HepG2 (cell line): Measurements from ENCODE around the gene ZFP36. TPM values are rescaled to one million over a fixed set of nuclear protein-coding genes. Genes with fewer than 3 reads are reported as not detected.

Experiments
- ASH2L ChIP-seq: fragments of 300-600, 200-600 bp; sonication (generic); IDR thresholded peaks from 2 replicates; pipeline ENCODE4 v1.7.0; 2017; ENCODE audit warnings: low read depth, mild to moderate bottlenecking, moderate library complexity, mixed read lengths, low read length; ENCODE audit not compliant: insufficient read length
- CCAR2 ChIP-seq: fragments of 200-400 bp; formaldehyde crosslinking; optimal IDR thresholded peaks from 2 replicates; pipeline ENCODE3; 2018; ENCODE audit warnings: low read depth, mild to moderate bottlenecking, low read length, moderate library complexity
- CREB3 ChIP-seq: sonication (generic); formaldehyde crosslinking; IDR thresholded peaks from 2 replicates; pipeline ENCODE4 v1.5.0; 2020; ENCODE audit warnings: missing genetic modification reagents
- DPF2 ChIP-seq: sonication (generic); formaldehyde crosslinking; IDR thresholded peaks from 2 replicates; pipeline ENCODE4 v1.4.0; 2020; ENCODE audit warnings: mild to moderate bottlenecking, low read depth, missing genetic modification reagents, borderline replicate concordance
- GZF1 ChIP-seq: sonication (generic); formaldehyde crosslinking; IDR thresholded peaks from 2 replicates; pipeline ENCODE4 v1.5.1; 2020; ENCODE audit warnings: mild to moderate bottlenecking, missing genetic modification reagents
- HNRNPLL ChIP-seq: fragments of 200-400 bp; formaldehyde crosslinking; IDR thresholded peaks from 2 replicates; pipeline ENCODE4 v1.6.1; 2017; ENCODE audit warnings: mild to moderate bottlenecking, low read depth, low read length; ENCODE audit not compliant: poor library complexity, severe bottlenecking
- JUN ChIP-seq: sonication (generic); formaldehyde crosslinking; IDR thresholded peaks from 2 replicates; pipeline ENCODE4 v1.4.0; 2020; ENCODE audit warnings: mild to moderate bottlenecking, missing genetic modification reagents
- LBX2 ChIP-seq: sonication (generic); formaldehyde crosslinking; IDR thresholded peaks from 2 replicates; pipeline ENCODE4 v1.5.0; 2020; ENCODE audit warnings: missing genetic modification reagents, mild to moderate bottlenecking, borderline replicate concordance
- MXD4 ChIP-seq: IDR thresholded peaks from 2 replicates; pipeline ENCODE4 v1.6.1; 2016; ENCODE audit warnings: mild to moderate bottlenecking, missing biosample characterization, missing genetic modification reagents
- SMARCC2 ChIP-seq: fragments of 450-650 bp; IDR thresholded peaks from 2 replicates; pipeline ENCODE4 v1.6.1; 2017; ENCODE audit warnings: antibody characterized with exemption, mild to moderate bottlenecking
- SRY ChIP-seq: sonication (generic); formaldehyde crosslinking; IDR thresholded peaks from 2 replicates; pipeline ENCODE4 v1.8.0; 2022; ENCODE audit warnings: mild to moderate bottlenecking, missing genetic modification reagents
- SYNCRIP ChIP-seq: fragments of 200-400 bp; formaldehyde crosslinking; IDR thresholded peaks from 2 replicates; pipeline ENCODE4 v1.6.1; 2018; ENCODE audit warnings: mild to moderate bottlenecking, low read depth, low read length; ENCODE audit not compliant: insufficient read depth
- TCF7L2 ChIP-seq: IDR thresholded peaks from 2 replicates; pipeline ENCODE4 v1.6.1; 2011; ENCODE audit warnings: mild to moderate bottlenecking, low read depth, low read length, moderate library complexity
- THAP8 ChIP-seq: sonication (generic); formaldehyde crosslinking; IDR thresholded peaks from 2 replicates; pipeline ENCODE4 v1.5.1; 2020; ENCODE audit warnings: missing genetic modification reagents, mild to moderate bottlenecking, borderline replicate concordance
- XRCC5 ChIP-seq: fragments of 200-400 bp; formaldehyde crosslinking; optimal IDR thresholded peaks from 2 replicates; pipeline ENCODE3; 2017; ENCODE audit warnings: mild to moderate bottlenecking, low read length
- ZFX ChIP-seq: sonication (generic); formaldehyde crosslinking; IDR thresholded peaks from 2 replicates; pipeline ENCODE4 v1.4.0; 2020; ENCODE audit warnings: mild to moderate bottlenecking, low read depth, missing genetic modification reagents, moderate library complexity
- ZNF501 ChIP-seq: sonication (generic); formaldehyde crosslinking; IDR thresholded peaks from 2 replicates; pipeline ENCODE4 v1.5.1; 2020; ENCODE audit warnings: mild to moderate bottlenecking, moderate library complexity, missing genetic modification reagents
- ZNF570 ChIP-seq: sonication (generic); formaldehyde crosslinking; IDR thresholded peaks from 2 replicates; pipeline ENCODE4 v1.4.0; 2020; ENCODE audit warnings: mild to moderate bottlenecking, missing genetic modification reagents, borderline replicate concordance
- ZNF589 ChIP-seq: sonication (generic); formaldehyde crosslinking; conservative IDR thresholded peaks from 2 replicates; pipeline ENCODE4 v1.8.0; 2022; ENCODE audit warnings: mild to moderate bottlenecking, moderate library complexity, missing genetic modification reagents
- ZZZ3 ChIP-seq: sonication (generic); formaldehyde crosslinking; IDR thresholded peaks from 2 replicates; pipeline ENCODE4 v1.4.0; 2020; ENCODE audit warnings: missing genetic modification reagents, mild to moderate bottlenecking, borderline replicate concordance
- polyA plus RNA-seq, 8 experiments: library from polyadenylated mRNA; depleted of rRNA in 3 of 8; stranded (reverse) in 7 of 8; unstranded in 1 of 8; fragments of >200 nt; fragmentation: Illumina TruSeq in 4 of 8; extraction: Trizol in 4 of 8; gene quantifications; 2 replicates each; pipeline versions ENCODE4 v1.2.1 to v1.2.3, GENCODE V29; 2011 to 2016; ENCODE audit warnings: low read depth in 4 of 8, missing spikeins in 1 of 8, mixed read lengths in 1 of 8; ENCODE audit not compliant: insufficient read depth in 1 of 8
- total RNA-seq, 5 experiments: library from RNA; depleted of rRNA; stranded (reverse); fragments of >200 nt; fragmentation: Illumina TruSeq; extraction: Trizol; gene quantifications; 2 replicates each; pipeline ENCODE4 v1.2.3, GENCODE V29; 2016; ENCODE audit warnings: low read depth in 1 of 5
- TF ChIP-seq, protein P1 (sequence below), 2 experiments: fragments of 450-650 bp in 1 of 2; sonication (generic) in 1 of 2; formaldehyde crosslinking; IDR thresholded peaks; 2 replicates each; pipeline versions ENCODE4 v1.5.0 to v1.8.0; 2020 to 2022; ENCODE audit warnings: mild to moderate bottlenecking in 1 of 2, missing genetic modification reagents in 1 of 2
- TF ChIP-seq, protein P2 (sequence below): sonication (generic); formaldehyde crosslinking; IDR thresholded peaks from 2 replicates; pipeline ENCODE4 v1.4.0; 2020; ENCODE audit warnings: missing genetic modification reagents
- TF ChIP-seq, protein P3 (sequence below): sonication (generic); formaldehyde crosslinking; IDR thresholded peaks from 2 replicates; pipeline ENCODE4 v1.8.0; 2023; ENCODE audit warnings: mild to moderate bottlenecking, missing genetic modification reagents

The ZFP36 gene
- total and polyA plus RNA-seq, 2 of the 13 experiments (the other 11 are each of a cell fraction or from before 2014, with no cell fraction given) = 1.4 to 1.7 TPM

DNA sequence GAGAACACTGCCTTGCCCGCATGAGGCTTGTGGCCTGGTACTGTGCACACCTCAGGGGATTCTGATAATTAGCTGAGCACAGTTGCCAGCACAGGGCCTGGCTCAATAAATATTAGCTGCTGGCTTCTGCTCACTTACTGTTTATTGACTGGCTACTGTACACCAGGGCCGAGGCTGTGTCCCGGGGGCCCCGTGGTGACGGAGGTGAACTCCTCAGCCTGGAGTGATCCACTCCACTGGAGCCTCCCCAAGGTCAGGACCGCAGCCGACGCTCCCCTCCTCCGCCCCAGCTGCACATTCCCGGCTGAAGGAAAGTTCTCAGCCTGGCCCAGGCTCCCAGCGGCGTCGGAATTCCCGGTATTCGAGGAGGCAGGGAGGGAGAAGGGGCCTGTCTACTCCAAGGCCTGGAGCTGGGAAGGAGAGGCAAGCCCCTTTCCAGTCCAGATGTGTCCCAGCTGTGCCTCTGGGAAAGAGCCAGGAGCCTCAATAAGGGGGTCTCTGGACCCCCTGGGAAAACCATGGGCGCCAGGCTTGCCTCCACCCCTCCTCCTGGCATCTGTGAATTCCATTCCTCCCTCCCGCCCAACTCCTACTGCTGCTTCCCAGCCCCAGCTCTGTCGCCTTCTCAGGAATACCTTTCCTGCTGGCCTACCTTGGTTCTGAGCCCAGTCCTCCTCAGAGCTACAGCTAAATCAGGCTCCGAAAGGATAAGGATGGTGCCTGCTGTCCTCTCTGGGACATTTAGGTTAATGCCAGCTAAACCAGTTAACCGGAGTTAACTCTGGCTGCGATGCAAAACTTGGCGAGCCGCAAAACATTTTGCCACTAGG is 21.9 kb downstream of the ZFP36 start (continued):
- 0 out of 2 replicates have a peak, but pooled peaks have one; percentile 62 for TF ChIP-seq SRY (CRISPR knock-in tag)
- TF ChIP-seq ZNF570 = no peak
- TF ChIP-seq SYNCRIP = no peak
- TF ChIP-seq THAP8 (CRISPR knock-in tag) = no peak
- no peak for TF ChIP-seq CCAR2
- peak; percentile 53 for TF ChIP-seq ZNF501 (CRISPR knock-in tag)
- TF ChIP-seq XRCC5 = peak; percentile 58
- TF ChIP-seq, protein P1, sequence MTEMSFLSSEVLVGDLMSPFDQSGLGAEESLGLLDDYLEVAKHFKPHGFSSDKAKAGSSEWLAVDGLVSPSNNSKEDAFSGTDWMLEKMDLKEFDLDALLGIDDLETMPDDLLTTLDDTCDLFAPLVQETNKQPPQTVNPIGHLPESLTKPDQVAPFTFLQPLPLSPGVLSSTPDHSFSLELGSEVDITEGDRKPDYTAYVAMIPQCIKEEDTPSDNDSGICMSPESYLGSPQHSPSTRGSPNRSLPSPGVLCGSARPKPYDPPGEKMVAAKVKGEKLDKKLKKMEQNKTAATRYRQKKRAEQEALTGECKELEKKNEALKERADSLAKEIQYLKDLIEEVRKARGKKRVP (CRISPR knock-in tag; IDR thresholded peaks at IDR 0.05) = 0 out of 4 replicates have a peak, but pooled peaks of 1 of the 2 experiments have one; percentile 22
- TF ChIP-seq, protein P2, sequence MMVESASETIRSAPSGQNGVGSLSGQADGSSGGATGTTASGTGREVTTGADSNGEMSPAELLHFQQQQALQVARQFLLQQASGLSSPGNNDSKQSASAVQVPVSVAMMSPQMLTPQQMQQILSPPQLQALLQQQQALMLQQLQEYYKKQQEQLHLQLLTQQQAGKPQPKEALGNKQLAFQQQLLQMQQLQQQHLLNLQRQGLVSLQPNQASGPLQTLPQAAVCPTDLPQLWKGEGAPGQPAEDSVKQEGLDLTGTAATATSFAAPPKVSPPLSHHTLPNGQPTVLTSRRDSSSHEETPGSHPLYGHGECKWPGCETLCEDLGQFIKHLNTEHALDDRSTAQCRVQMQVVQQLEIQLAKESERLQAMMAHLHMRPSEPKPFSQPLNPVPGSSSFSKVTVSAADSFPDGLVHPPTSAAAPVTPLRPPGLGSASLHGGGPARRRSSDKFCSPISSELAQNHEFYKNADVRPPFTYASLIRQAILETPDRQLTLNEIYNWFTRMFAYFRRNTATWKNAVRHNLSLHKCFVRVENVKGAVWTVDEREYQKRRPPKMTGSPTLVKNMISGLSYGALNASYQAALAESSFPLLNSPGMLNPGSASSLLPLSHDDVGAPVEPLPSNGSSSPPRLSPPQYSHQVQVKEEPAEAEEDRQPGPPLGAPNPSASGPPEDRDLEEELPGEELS (CRISPR knock-in tag) = 0 out of 2 replicates have a peak, but pooled peaks have one; percentile 7
- TF ChIP-seq DPF2 = no peak
- peak; percentile 60; the same call in 1 of the 2 replicates for TF ChIP-seq ZFX (CRISPR knock-in tag)
- TF ChIP-seq, protein P3, sequence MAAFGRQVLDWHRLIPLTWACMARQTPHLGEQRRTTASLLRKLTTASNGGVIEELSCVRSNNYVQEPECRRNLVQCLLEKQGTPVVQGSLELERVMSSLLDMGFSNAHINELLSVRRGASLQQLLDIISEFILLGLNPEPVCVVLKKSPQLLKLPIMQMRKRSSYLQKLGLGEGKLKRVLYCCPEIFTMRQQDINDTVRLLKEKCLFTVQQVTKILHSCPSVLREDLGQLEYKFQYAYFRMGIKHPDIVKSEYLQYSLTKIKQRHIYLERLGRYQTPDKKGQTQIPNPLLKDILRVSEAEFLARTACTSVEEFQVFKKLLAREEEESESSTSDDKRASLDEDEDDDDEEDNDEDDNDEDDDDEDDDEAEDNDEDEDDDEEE (CRISPR knock-in tag) = no peak
- no peak for TF ChIP-seq MXD4 (CRISPR knock-in tag)
- no peak for TF ChIP-seq CREB3
- no peak for TF ChIP-seq SMARCC2
- no peak for TF ChIP-seq ZNF589 (CRISPR knock-in tag)
- no peak for TF ChIP-seq LBX2 (CRISPR knock-in tag)
- no peak for TF ChIP-seq ZZZ3 (CRISPR knock-in tag)
- peak; percentile 28 for TF ChIP-seq ASH2L
- no peak for TF ChIP-seq GZF1
- peak; percentile 77 for TF ChIP-seq HNRNPLL
- no peak for TF ChIP-seq TCF7L2
- TF ChIP-seq JUN (CRISPR knock-in tag) = no peak
